ENCODE measurements around the gene PCDHGA5. TPM values are rescaled to one million over a fixed set of nuclear protein-coding genes. Genes with fewer than 3 reads are reported as not detected.
"Not testable (repeated sequence)": the region's sequence is repeated elsewhere in the genome, so short reads cannot be mapped to it uniquely, and the experiment has no call there.

Gene PCDHGA5
- total RNA-seq, 4 donors from 2014 or later: 0.07 to 1.8 (median 0.93) TPM

DNA sequence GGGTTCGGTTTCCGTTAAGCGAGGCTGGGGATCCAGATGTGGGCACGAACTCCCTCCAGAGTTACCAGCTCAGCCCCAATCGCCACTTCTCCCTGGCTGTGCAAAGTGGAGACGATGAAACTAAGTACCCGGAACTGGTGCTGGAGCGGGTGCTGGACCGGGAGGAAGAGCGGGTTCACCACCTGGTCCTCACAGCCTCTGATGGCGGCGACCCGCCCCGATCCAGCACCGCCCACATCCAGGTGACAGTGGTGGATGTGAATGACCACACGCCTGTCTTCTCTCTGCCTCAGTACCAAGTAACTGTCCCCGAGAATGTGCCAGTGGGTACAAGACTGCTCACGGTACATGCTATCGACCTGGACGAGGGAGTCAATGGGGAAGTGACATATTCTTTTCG, 19.4 kb downstream of the PCDHGA5 start:
- ATAC-seq (no peak), DNase-seq (no peak)
- peaks cover 0 to under 1% (median 0%) of the 10 kb centered on the region in 3 donors for H3K9me3 ChIP-seq
- peak overlapping the region in 2 of 4 donors; percentile 48 to 58 for H3K4me3 ChIP-seq
- peaks cover 0 to 4% of the 10 kb centered on the region in 2 donors for H3K4me1 ChIP-seq
- in situ Hi-C loops (cut with MboI; ENCODE audit: low sequenced_read_pairs in 4 of 4): no loop called here
- intact Hi-C loops (cut with DNase I; ENCODE audit: low total_unique reads): no loop called here
- no peak overlapping the region for H3K27ac ChIP-seq
- H3K36me3 ChIP-seq: no peaks in the 10 kb centered on the region
- TF ChIP-seq, protein P1, sequence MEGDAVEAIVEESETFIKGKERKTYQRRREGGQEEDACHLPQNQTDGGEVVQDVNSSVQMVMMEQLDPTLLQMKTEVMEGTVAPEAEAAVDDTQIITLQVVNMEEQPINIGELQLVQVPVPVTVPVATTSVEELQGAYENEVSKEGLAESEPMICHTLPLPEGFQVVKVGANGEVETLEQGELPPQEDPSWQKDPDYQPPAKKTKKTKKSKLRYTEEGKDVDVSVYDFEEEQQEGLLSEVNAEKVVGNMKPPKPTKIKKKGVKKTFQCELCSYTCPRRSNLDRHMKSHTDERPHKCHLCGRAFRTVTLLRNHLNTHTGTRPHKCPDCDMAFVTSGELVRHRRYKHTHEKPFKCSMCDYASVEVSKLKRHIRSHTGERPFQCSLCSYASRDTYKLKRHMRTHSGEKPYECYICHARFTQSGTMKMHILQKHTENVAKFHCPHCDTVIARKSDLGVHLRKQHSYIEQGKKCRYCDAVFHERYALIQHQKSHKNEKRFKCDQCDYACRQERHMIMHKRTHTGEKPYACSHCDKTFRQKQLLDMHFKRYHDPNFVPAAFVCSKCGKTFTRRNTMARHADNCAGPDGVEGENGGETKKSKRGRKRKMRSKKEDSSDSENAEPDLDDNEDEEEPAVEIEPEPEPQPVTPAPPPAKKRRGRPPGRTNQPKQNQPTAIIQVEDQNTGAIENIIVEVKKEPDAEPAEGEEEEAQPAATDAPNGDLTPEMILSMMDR (IDR thresholded peaks at IDR 0.05 in 4 of 5, conservative IDR thresholded peaks at IDR 0.05 in 1 of 5): no peak
- TF ChIP-seq POLR2A (IDR thresholded peaks at IDR 0.05): no peak
- peaks cover 0 to 6% (median 0%) of the 10 kb centered on the region in 3 donors for H3K27me3 ChIP-seq

DNA sequence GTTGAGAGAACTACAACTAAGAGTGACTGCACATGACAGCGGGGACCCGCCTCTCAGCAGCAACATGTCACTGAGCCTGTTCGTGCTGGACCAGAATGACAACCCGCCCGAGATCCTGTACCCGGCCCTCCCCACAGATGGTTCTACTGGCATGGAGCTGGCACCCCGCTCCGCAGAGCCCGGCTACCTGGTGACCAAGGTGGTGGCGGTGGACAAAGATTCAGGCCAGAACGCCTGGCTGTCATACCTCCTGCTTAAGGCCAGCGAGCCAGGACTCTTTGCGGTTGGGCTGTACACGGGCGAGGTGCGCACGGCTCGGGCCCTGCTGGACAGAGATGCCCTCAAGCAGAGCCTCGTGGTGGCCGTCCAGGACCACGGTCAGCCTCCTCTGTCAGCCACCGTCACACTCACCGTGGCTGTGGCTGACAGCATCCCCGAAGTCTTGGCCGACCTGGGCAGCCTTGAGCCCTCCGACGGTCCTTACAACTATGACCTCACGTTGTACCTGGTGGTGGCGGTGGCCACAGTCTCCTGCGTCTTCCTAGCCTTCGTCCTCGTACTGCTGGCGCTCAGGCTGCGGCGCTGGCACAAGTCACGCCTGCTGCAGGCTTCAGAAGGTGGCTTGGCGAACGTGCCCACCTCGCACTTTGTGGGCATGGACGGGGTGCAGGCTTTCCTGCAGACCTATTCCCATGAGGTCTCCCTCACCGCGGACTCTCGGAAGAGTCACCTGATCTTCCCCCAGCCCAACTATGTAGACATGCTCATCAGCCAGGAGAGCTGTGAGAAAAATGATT, 20.7 kb downstream of the PCDHGA5 start:
- TF ChIP-seq POLR2A (IDR thresholded peaks at IDR 0.05): no peak
- TF ChIP-seq, protein P1 (IDR thresholded peaks at IDR 0.05 in 4 of 5, conservative IDR thresholded peaks at IDR 0.05 in 1 of 5): no peak
- peaks cover 0 to 5% (median 5%) of the 10 kb centered on the region in 3 donors for H3K9me3 ChIP-seq

DNA sequence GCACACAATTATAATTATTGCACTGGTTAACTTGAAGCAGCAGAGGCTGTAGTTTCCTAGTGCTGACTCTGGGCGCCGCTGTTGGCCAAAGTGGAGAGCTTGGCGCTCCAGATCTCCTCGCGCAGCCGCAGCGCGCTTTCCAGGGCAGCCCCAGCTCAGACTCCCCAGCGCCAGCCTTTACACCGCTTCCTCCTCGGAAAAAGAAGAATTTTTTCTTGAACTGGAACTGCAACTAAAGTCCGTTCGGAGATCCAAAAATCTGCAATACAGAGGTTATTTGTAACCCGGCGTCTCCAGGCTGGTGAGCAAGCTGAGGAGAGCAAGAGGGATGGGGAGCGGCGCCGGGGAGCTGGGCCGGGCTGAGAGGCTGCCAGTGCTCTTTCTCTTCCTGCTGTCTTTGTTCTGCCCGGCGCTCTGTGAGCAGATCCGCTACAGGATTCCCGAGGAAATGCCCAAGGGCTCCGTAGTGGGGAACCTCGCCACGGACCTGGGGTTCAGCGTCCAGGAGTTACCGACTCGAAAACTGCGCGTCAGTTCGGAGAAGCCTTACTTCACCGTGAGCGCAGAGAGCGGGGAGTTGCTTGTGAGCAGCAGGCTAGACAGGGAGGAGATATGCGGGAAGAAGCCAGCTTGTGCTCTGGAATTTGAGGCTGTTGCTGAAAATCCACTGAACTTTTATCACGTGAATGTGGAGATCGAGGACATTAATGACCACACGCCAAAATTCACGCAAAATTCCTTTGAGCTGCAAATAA, 23.8 kb downstream of the PCDHGA5 start, which contains the start of gene PCDHGB4:
Gene PCDHGB4 (plus strand): TSS at position 142 of the 755 bp plus-strand sequence. CDS start 187 bp downstream, at position 329.
- intact Hi-C loops (cut with DNase I; ENCODE audit: low total_unique reads); H3K27me3 ChIP-seq; H3K36me3 ChIP-seq; in situ Hi-C loops (cut with MboI; ENCODE audit: low sequenced_read_pairs in 4 of 4); H3K4me1 ChIP-seq; H3K9me3 ChIP-seq: not testable (repeated sequence)
- DNase-seq: peak in 1 of 2 donors; percentile 44
- ATAC-seq: peak; percentile 47 to 83
- TF ChIP-seq, protein P1 (IDR thresholded peaks at IDR 0.05 in 4 of 5, conservative IDR thresholded peaks at IDR 0.05 in 1 of 5): peak; percentile 38 to 67 (median 53)
- Histone ChIP-seq H3K27ac (peak within 1 kb of the TSS in 2 of 4 donors; percentile 44 to 47), H3K4me3 (peak within 1 kb of the TSS; percentile 14 to 52 (median 46))

More for the DNA sequence above, 20.7 kb downstream of the PCDHGA5 start:
- Histone ChIP-seq H3K4me1 (peaks cover under 1 to 4% of the 10 kb centered on the region in 2 donors), H3K27ac (no peak overlapping the region), H3K4me3 (no peak overlapping the region), H3K27me3 (peaks cover 0 to 6% (median 2%) of the 10 kb centered on the region in 3 donors), H3K36me3 (no peaks in the 10 kb centered on the region)
- intact Hi-C loops (cut with DNase I; ENCODE audit: low total_unique reads) (no loop called here), in situ Hi-C loops (cut with MboI; ENCODE audit: low sequenced_read_pairs in 4 of 4) (no loop called here)
- DNase-seq: no peak
- ATAC-seq: no peak

DNA sequence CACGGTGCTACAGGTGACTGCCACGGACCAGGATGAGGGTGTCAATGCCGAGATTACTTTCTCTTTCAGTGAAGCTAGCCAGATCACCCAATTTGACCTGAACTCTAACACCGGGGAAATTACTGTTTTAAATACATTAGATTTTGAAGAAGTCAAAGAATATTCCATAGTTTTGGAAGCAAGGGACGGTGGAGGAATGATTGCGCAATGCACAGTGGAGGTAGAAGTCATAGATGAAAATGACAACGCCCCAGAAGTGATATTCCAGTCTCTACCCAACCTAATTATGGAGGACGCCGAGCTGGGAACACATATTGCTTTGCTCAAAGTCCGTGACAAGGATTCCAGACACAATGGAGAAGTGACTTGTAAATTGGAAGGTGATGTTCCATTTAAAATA, 24.7 kb downstream of the PCDHGA5 start:
- H3K27me3 ChIP-seq: peaks cover 0 to 11% (median 2%) of the 10 kb centered on the region in 3 donors
- no peak for DNase-seq
- H3K27ac ChIP-seq: no peak overlapping the region
- in situ Hi-C loops (cut with MboI; ENCODE audit: low sequenced_read_pairs in 4 of 4): no loop called here
- peaks cover 0 to 5% (median 5%) of the 10 kb centered on the region in 3 donors for H3K9me3 ChIP-seq
- ATAC-seq: no peak
- peaks cover 4% of the 10 kb centered on the region in 2 donors for H3K4me1 ChIP-seq
- TF ChIP-seq POLR2A (IDR thresholded peaks at IDR 0.05): no peak
- TF ChIP-seq, protein P1 (IDR thresholded peaks at IDR 0.05 in 4 of 5, conservative IDR thresholded peaks at IDR 0.05 in 1 of 5): no peak
- intact Hi-C loops (cut with DNase I; ENCODE audit: low total_unique reads): no loop called here
- no peaks in the 10 kb centered on the region for H3K36me3 ChIP-seq
- peak overlapping the region in 1 of 4 donors; percentile 20 for H3K4me3 ChIP-seq

Measured in gastrocnemius medialis (tissue), 4 donors.